ENCODE data around the gene RNF157.

DNA sequence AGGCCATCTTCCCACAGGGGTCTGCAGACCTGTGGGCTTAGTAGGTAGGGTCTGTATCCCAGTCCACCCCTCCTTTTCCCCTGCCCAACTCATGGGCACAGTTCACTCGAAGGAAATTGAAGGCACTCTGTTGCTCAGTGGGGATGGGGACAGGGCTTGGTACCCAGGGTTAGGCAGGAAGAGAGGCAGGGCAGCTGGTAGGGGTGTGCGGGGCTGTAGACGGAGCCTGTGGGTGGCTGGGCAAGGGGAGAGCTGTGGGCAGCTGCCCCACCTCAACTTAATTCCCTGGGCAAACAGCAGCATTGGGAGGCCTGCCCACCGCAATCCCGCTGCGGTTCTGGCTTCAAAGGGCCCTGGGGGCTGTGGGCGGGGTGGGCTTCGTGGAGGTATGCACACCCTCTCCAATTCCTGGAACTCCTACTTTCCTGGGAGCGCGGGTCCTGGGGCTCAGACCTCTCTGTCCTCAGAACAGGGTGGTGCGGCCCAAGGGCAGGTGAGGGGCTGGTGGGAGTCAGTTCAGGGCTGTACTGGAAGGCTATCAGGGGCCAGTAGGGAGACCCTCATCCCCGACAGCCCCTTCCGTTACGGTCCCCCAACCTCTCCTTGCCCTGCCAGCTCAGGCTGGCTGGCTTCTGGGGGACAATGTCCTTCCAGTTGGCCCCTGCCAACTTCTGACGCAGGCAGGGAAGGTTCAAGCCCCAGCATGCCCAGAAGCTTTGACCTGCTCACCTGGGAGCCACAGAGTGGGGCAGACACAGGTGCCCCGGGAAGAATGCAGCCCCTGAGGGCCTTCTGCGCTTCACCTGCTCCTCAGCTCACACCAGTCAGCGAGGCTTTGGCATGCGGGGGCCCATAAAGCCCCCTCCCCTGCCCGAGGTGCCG is 108.4 kb downstream of the RNF157 start:
- TF ChIP-seq, protein P1, sequence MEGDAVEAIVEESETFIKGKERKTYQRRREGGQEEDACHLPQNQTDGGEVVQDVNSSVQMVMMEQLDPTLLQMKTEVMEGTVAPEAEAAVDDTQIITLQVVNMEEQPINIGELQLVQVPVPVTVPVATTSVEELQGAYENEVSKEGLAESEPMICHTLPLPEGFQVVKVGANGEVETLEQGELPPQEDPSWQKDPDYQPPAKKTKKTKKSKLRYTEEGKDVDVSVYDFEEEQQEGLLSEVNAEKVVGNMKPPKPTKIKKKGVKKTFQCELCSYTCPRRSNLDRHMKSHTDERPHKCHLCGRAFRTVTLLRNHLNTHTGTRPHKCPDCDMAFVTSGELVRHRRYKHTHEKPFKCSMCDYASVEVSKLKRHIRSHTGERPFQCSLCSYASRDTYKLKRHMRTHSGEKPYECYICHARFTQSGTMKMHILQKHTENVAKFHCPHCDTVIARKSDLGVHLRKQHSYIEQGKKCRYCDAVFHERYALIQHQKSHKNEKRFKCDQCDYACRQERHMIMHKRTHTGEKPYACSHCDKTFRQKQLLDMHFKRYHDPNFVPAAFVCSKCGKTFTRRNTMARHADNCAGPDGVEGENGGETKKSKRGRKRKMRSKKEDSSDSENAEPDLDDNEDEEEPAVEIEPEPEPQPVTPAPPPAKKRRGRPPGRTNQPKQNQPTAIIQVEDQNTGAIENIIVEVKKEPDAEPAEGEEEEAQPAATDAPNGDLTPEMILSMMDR (IDR thresholded peaks at IDR 0.05; ENCODE audit: low read length), result no peak
- TF ChIP-seq EZH2phosphoT487 (IDR thresholded peaks at IDR 0.05; ENCODE audit: low read length) (no peak), EZH2 (optimal IDR thresholded peaks at IDR 0.05; ENCODE audit: low read depth, low read length) (no peak)

Measured in MM.1S (cell line).